ENCODE data around the gene ZNF426.

GRCh38 chr19:9538183-9539058 is at the start of gene ZNF426:
- TF ChIP-seq MTA1 (CRISPR knock-in tag; IDR thresholded peaks at IDR 0.05; ENCODE audit: borderline replicate concordance) (peak; percentile 75; the same call in 1 of the 2 replicates), IRF9 (CRISPR knock-in tag; IDR thresholded peaks at IDR 0.05; ENCODE audit: borderline replicate concordance) (peak; percentile 77; the same call in 1 of the 2 replicates), KDM4B (CRISPR knock-in tag; IDR thresholded peaks at IDR 0.05) (0 out of 2 replicates have a peak, but pooled peaks have one; percentile 61), KDM1A (CRISPR knock-in tag; IDR thresholded peaks at IDR 0.05) (0 out of 2 replicates have a peak, but pooled peaks have one; percentile 14), NR1H2 (CRISPR knock-in tag; IDR thresholded peaks at IDR 0.05; ENCODE audit: borderline replicate concordance, low read depth) (no peak), SMC3 (IDR thresholded peaks at IDR 0.05; ENCODE audit: low read length) (no peak), CCAR2 (optimal IDR thresholded peaks at IDR 0.05; ENCODE audit: low read depth, low read length) (no peak), MAZ (IDR thresholded peaks at IDR 0.05; ENCODE audit: borderline replicate concordance, low read depth, low read length) (0 out of 2 replicates have a peak, but pooled peaks have one; percentile 32), MAZ (CRISPR knock-in tag; IDR thresholded peaks at IDR 0.05; ENCODE audit: low read depth) (peak; percentile 24; the same call in 1 of the 2 replicates), ESRRA (CRISPR knock-in tag; IDR thresholded peaks at IDR 0.05; ENCODE audit: low read depth) (peak; percentile 30; the same call in 1 of the 2 replicates)
- TF ChIP-seq, protein P1, sequence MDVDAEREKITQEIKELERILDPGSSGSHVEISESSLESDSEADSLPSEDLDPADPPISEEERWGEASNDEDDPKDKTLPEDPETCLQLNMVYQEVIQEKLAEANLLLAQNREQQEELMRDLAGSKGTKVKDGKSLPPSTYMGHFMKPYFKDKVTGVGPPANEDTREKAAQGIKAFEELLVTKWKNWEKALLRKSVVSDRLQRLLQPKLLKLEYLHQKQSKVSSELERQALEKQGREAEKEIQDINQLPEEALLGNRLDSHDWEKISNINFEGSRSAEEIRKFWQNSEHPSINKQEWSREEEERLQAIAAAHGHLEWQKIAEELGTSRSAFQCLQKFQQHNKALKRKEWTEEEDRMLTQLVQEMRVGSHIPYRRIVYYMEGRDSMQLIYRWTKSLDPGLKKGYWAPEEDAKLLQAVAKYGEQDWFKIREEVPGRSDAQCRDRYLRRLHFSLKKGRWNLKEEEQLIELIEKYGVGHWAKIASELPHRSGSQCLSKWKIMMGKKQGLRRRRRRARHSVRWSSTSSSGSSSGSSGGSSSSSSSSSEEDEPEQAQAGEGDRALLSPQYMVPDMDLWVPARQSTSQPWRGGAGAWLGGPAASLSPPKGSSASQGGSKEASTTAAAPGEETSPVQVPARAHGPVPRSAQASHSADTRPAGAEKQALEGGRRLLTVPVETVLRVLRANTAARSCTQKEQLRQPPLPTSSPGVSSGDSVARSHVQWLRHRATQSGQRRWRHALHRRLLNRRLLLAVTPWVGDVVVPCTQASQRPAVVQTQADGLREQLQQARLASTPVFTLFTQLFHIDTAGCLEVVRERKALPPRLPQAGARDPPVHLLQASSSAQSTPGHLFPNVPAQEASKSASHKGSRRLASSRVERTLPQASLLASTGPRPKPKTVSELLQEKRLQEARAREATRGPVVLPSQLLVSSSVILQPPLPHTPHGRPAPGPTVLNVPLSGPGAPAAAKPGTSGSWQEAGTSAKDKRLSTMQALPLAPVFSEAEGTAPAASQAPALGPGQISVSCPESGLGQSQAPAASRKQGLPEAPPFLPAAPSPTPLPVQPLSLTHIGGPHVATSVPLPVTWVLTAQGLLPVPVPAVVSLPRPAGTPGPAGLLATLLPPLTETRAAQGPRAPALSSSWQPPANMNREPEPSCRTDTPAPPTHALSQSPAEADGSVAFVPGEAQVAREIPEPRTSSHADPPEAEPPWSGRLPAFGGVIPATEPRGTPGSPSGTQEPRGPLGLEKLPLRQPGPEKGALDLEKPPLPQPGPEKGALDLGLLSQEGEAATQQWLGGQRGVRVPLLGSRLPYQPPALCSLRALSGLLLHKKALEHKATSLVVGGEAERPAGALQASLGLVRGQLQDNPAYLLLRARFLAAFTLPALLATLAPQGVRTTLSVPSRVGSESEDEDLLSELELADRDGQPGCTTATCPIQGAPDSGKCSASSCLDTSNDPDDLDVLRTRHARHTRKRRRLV (CRISPR knock-in tag; IDR thresholded peaks at IDR 0.05): 0 out of 2 replicates have a peak, but pooled peaks have one; percentile 63
- TF ChIP-seq, protein P2, sequence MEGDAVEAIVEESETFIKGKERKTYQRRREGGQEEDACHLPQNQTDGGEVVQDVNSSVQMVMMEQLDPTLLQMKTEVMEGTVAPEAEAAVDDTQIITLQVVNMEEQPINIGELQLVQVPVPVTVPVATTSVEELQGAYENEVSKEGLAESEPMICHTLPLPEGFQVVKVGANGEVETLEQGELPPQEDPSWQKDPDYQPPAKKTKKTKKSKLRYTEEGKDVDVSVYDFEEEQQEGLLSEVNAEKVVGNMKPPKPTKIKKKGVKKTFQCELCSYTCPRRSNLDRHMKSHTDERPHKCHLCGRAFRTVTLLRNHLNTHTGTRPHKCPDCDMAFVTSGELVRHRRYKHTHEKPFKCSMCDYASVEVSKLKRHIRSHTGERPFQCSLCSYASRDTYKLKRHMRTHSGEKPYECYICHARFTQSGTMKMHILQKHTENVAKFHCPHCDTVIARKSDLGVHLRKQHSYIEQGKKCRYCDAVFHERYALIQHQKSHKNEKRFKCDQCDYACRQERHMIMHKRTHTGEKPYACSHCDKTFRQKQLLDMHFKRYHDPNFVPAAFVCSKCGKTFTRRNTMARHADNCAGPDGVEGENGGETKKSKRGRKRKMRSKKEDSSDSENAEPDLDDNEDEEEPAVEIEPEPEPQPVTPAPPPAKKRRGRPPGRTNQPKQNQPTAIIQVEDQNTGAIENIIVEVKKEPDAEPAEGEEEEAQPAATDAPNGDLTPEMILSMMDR (CRISPR knock-in tag; IDR thresholded peaks at IDR 0.05): peak; percentile 8; the same call in 1 of the 2 replicates
